HepG2 (cell line): ENCODE results near the gene ZDHHC14. TPM values are rescaled to one million over a fixed set of nuclear protein-coding genes. Genes with fewer than 3 reads are reported as not detected.

Source experiments
- BCLAF1 ChIP-seq: fragments of 450-650 bp; IDR thresholded peaks from 2 replicates; pipeline ENCODE4 v1.6.1; 2017; ENCODE audit warnings: mild to moderate bottlenecking
- ETS1 ChIP-seq: sonication (generic); formaldehyde crosslinking; IDR thresholded peaks from 2 replicates; pipeline ENCODE4 v1.4.0; 2020; ENCODE audit warnings: missing genetic modification reagents
- JDP2 ChIP-seq: sonication (generic); formaldehyde crosslinking; IDR thresholded peaks from 2 replicates; pipeline ENCODE4 v1.8.1; 2022; ENCODE audit warnings: missing genetic modification reagents, borderline replicate concordance
- MBNL3 ChIP-seq: fragments of 250-450 bp; sonication (Bioruptor Pico); conservative IDR thresholded peaks from 2 replicates; pipeline ENCODE4 v1.8.0; 2022; ENCODE audit warnings: mild to moderate bottlenecking, inconsistent platforms
- MXI1 ChIP-seq: IDR thresholded peaks from 3 replicates; pipeline ENCODE4 v1.6.1; 2012; ENCODE audit warnings: low read depth, low read length, inconsistent platforms, borderline replicate concordance
- MZF1 ChIP-seq: sonication (generic); formaldehyde crosslinking; IDR thresholded peaks from 2 replicates; pipeline ENCODE4 v1.8.1; 2023; ENCODE audit warnings: mild to moderate bottlenecking, missing genetic modification reagents, borderline replicate concordance
- NFYB ChIP-seq: sonication (generic); formaldehyde crosslinking; IDR thresholded peaks from 2 replicates; pipeline ENCODE4 v1.4.0; 2020; ENCODE audit warnings: missing genetic modification reagents
- PHF8 ChIP-seq: sonication (generic); formaldehyde crosslinking; IDR thresholded peaks from 2 replicates; pipeline ENCODE4 v1.5.0; 2020; ENCODE audit warnings: missing genetic modification reagents
- SRY ChIP-seq: sonication (generic); formaldehyde crosslinking; IDR thresholded peaks from 2 replicates; pipeline ENCODE4 v1.8.0; 2022; ENCODE audit warnings: mild to moderate bottlenecking, missing genetic modification reagents
- ZBED4 ChIP-seq: sonication (generic); formaldehyde crosslinking; IDR thresholded peaks from 2 replicates; pipeline ENCODE4 v1.4.0; 2020; ENCODE audit warnings: missing genetic modification reagents, borderline replicate concordance
- ZNF12 ChIP-seq: sonication (generic); formaldehyde crosslinking; IDR thresholded peaks from 2 replicates; pipeline ENCODE4 v1.5.0; 2020; ENCODE audit warnings: missing genetic modification reagents
- ZNF251 ChIP-seq: sonication (generic); formaldehyde crosslinking; IDR thresholded peaks from 2 replicates; pipeline ENCODE4 v1.9.0; 2021; ENCODE audit warnings: mild to moderate bottlenecking, missing genetic modification reagents
- ZNF280B ChIP-seq: sonication (generic); formaldehyde crosslinking; IDR thresholded peaks from 2 replicates; pipeline ENCODE4 v1.5.0; 2020; ENCODE audit warnings: missing genetic modification reagents, mild to moderate bottlenecking, borderline replicate concordance
- ZNF546 ChIP-seq: sonication (generic); formaldehyde crosslinking; conservative IDR thresholded peaks from 2 replicates; pipeline ENCODE4 v1.8.1; 2023; ENCODE audit warnings: mild to moderate bottlenecking, missing genetic modification reagents
- ZNF563 ChIP-seq: sonication (generic); formaldehyde crosslinking; IDR thresholded peaks from 2 replicates; pipeline ENCODE4 v1.8.0; 2022; ENCODE audit warnings: mild to moderate bottlenecking, moderate library complexity, missing genetic modification reagents
- ZNF639 ChIP-seq: conservative IDR thresholded peaks from 2 replicates; pipeline ENCODE4 v1.6.1; 2018; ENCODE audit warnings: missing genetic modification reagents
- ZNF766 ChIP-seq: sonication (generic); formaldehyde crosslinking; IDR thresholded peaks from 2 replicates; pipeline ENCODE4 v1.5.0; 2020; ENCODE audit warnings: missing genetic modification reagents, borderline replicate concordance
- ZNF776 ChIP-seq: sonication (generic); formaldehyde crosslinking; IDR thresholded peaks from 2 replicates; pipeline ENCODE4 v1.4.0; 2020; ENCODE audit warnings: mild to moderate bottlenecking, missing genetic modification reagents
- polyA plus RNA-seq, 8 experiments: library from polyadenylated mRNA; depleted of rRNA in 3 of 8; stranded (reverse) in 7 of 8; unstranded in 1 of 8; fragments of >200 nt; fragmentation: Illumina TruSeq in 4 of 8; extraction: Trizol in 4 of 8; gene quantifications; 2 replicates each; pipeline versions ENCODE4 v1.2.1 to v1.2.3, GENCODE V29; 2011 to 2016; ENCODE audit warnings: low read depth in 4 of 8, missing spikeins in 1 of 8, mixed read lengths in 1 of 8; ENCODE audit not compliant: insufficient read depth in 1 of 8
- total RNA-seq, 5 experiments: library from RNA; depleted of rRNA; stranded (reverse); fragments of >200 nt; fragmentation: Illumina TruSeq; extraction: Trizol; gene quantifications; 2 replicates each; pipeline ENCODE4 v1.2.3, GENCODE V29; 2016; ENCODE audit warnings: low read depth in 1 of 5

ZDHHC14 gene
- total and polyA plus RNA-seq, 2 of the 13 experiments (the other 11 are each of a cell fraction or from before 2014, with no cell fraction given): 3.7 to 9.5 TPM

GRCh38 chr6:157513004-157513603 lies 132.1 kb downstream of the ZDHHC14 start (continued):
- TF ChIP-seq MXI1: peak; percentile 37; the same call in 1 of the 3 replicates
- 0 out of 2 replicates have a peak, but pooled peaks have one; percentile 40 for TF ChIP-seq ZNF639 (CRISPR knock-in tag)
- no peak for TF ChIP-seq MBNL3 (CRISPR knock-in tag)
- TF ChIP-seq JDP2: no peak
- TF ChIP-seq ZNF280B (CRISPR knock-in tag): no peak
- no peak for TF ChIP-seq ZNF546 (CRISPR knock-in tag)
- no peak for TF ChIP-seq ZNF776
- TF ChIP-seq ZNF563: no peak
- TF ChIP-seq ZNF766 (CRISPR knock-in tag): no peak
- no peak for TF ChIP-seq BCLAF1
- TF ChIP-seq SRY (CRISPR knock-in tag): no peak
- TF ChIP-seq ZBED4 (CRISPR knock-in tag): 0 out of 2 replicates have a peak, but pooled peaks have one; percentile 32
- no peak for TF ChIP-seq NFYB (CRISPR knock-in tag)
- peak; percentile 32; the same call in 1 of the 2 replicates for TF ChIP-seq ZNF12 (CRISPR knock-in tag)
- TF ChIP-seq ZNF251 (CRISPR knock-in tag): no peak
- TF ChIP-seq ETS1 (CRISPR knock-in tag): no peak
- TF ChIP-seq MZF1 (CRISPR knock-in tag): no peak
- TF ChIP-seq PHF8 (CRISPR knock-in tag): no peak
